Psoas muscle (tissue), 8 donors: ENCODE measurements around the gene CNKSR3. TPM values are rescaled to one million over a fixed set of nuclear protein-coding genes. Genes with fewer than 3 reads are reported as not detected.

ENCODE experiments used
- ATAC-seq, 4 donors: fragments of 200-7000 bp; cut with Tn5 transposase; one replicate each; pipeline ENCODE4 v1.9.1; 2020; ENCODE audit warnings: moderate library complexity in 3 of 4, mild to moderate bottlenecking in 2 of 4
- DNase-seq, 2 donors: peaks; one replicate each; pipeline ENCODE4 v3.0.0-alpha.2; 2020
- H3K27ac ChIP-seq: fragments of 200-600 bp; one replicate; pipeline ENCODE4 v1.8.0; 2022
- H3K27me3 ChIP-seq, 3 donors: fragments of 200-600 bp in 1 of 3; one replicate each; pipeline versions ENCODE4 v1.6.1 to v1.8.0; 2013 to 2022; ENCODE audit warnings: low read length in 2 of 3, mild to moderate bottlenecking in 2 of 3, moderate library complexity in 1 of 3; ENCODE audit not compliant: insufficient read depth in 3 of 3
- H3K36me3 ChIP-seq, 2 donors: fragments of 200-600 bp in 1 of 2; one replicate each; pipeline versions ENCODE4 v1.6.1 to v1.8.0; 2013 to 2022; ENCODE audit warnings: low read depth in 1 of 2, mild to moderate bottlenecking in 1 of 2, moderate library complexity in 1 of 2; ENCODE audit not compliant: insufficient read depth in 1 of 2
- H3K4me1 ChIP-seq: fragments of 200-600 bp; one replicate; pipeline ENCODE4 v1.8.0; 2022
- H3K4me3 ChIP-seq: fragments of 200-600 bp; one replicate; pipeline ENCODE4 v1.8.0; 2022; ENCODE audit warnings: mild to moderate bottlenecking
- H3K9me3 ChIP-seq: fragments of 200-600 bp; one replicate; pipeline ENCODE4 v1.8.0; 2022
- WGBS, 3 donors: extraction: QIAGEN DNeasy Blood & Tissue Kit; methylation state at CpG; one replicate each; pipeline versions ENCODE4 v1.1.6 to v1.1.7; 2013; 5-methylcytosine and 5-hydroxymethylcytosine counted together
- intact Hi-C, 2 donors: fragments of 100-400 bp; cut with DNase I; formaldehyde crosslinking; loops; one replicate each; pipeline versions ENCODE4 v1.11.0 to v1.14.2; 2022
- polyA plus RNA-seq, 3 donors: library from polyadenylated mRNA; stranded (reverse); fragments of 200-250 nt; gene quantifications; one replicate each; pipeline ENCODE4 v1.2.3, GENCODE V29; 2013
- total RNA-seq, 4 donors: library from RNA; stranded (reverse); fragmentation: NEBNext Ultra II Directional in 2 of 4; extraction: Animal tissue kit (Norgen Biotek cat#: 25700) in 2 of 4; gene quantifications; one replicate each; pipeline versions ENCODE4 v1.2.1 to v1.2.4, GENCODE V29; 2021 to 2023
- TF ChIP-seq, protein P1 (sequence below): fragments of 200-600 bp; IDR thresholded peaks from one replicate; pipeline ENCODE4 v1.8.0; 2022; ENCODE audit warnings: antibody characterized with exemption
- donor health status: healthy with polysubstance abuse.
- donor health status: DM: no; HTN: no; CAD: no; lungs with moderate emphysema.
- donor health status: Bipolar disorder and iron deficiency.
- donor health status: healthy.
- donor health status: DM: yes; HTN: yes; CAD: no.
- donor health status: DM: no; HTN: no; CAD: no.
- donor health status: DM: no; HTN: no; CAD: no.
- donor health status: DM: yes; HTN: yes; CAD: no.

CNKSR3 gene
- total and polyA plus RNA-seq, 7 donors: 0.90 to 4.7 (median 2.3) TPM

DNA sequence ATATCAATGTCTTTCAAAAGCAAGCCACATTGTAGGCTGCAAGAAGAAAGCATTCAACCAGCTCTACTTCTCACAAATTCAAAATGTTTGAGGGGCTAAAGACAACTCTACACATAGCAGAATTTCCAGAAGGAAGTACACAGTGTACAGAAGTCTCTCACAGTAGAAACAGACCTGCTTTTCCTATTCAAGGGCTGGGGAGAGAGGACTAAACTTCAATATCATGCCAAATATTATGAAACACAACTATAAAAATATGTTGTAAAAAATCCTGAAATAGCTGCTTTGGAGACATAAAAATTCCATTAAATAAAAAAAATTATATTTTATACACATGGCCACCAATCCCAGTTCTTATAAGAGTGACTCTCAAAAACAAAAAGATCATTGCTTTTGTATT, 83.0 kb downstream of the CNKSR3 start:
- H3K27me3 ChIP-seq: no peaks in the 10 kb centered on the region
- TF ChIP-seq, protein P1, sequence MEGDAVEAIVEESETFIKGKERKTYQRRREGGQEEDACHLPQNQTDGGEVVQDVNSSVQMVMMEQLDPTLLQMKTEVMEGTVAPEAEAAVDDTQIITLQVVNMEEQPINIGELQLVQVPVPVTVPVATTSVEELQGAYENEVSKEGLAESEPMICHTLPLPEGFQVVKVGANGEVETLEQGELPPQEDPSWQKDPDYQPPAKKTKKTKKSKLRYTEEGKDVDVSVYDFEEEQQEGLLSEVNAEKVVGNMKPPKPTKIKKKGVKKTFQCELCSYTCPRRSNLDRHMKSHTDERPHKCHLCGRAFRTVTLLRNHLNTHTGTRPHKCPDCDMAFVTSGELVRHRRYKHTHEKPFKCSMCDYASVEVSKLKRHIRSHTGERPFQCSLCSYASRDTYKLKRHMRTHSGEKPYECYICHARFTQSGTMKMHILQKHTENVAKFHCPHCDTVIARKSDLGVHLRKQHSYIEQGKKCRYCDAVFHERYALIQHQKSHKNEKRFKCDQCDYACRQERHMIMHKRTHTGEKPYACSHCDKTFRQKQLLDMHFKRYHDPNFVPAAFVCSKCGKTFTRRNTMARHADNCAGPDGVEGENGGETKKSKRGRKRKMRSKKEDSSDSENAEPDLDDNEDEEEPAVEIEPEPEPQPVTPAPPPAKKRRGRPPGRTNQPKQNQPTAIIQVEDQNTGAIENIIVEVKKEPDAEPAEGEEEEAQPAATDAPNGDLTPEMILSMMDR: no peak
- H3K27ac ChIP-seq: no peak overlapping the region
- peaks cover 0 to under 1% of the 10 kb centered on the region in 2 donors for H3K36me3 ChIP-seq
- ATAC-seq (no peak), DNase-seq (no peak)
- no peaks in the 10 kb centered on the region for H3K9me3 ChIP-seq
- intact Hi-C loops: no loop called here
- H3K4me1 ChIP-seq: no peaks in the 10 kb centered on the region
- no peak overlapping the region for H3K4me3 ChIP-seq

DNA sequence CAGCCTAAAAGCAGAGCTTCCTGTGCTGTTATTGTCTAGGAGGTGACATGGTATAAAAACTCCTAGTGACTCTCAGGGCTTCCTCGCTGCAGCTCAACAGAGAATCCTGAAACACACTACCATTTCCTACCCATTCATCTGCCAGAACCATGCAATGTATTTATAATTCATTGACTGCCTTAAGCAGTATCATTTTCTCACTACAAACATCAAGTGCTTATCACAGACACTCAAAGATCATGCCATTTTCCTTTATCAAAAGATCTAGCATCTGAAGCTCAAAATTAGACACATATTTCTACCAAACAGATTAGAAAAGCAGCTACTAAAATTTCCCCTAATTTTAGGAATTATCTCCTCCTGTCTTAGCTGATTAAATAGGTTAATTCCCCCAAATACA, 83.5 kb downstream of the CNKSR3 start:
- Histone ChIP-seq H3K27ac (no peak overlapping the region), H3K36me3 (peaks cover 0 to 5% of the 10 kb centered on the region in 2 donors), H3K9me3 (no peaks in the 10 kb centered on the region), H3K4me1 (no peaks in the 10 kb centered on the region), H3K27me3 (no peaks in the 10 kb centered on the region), H3K4me3 (no peak overlapping the region)
- intact Hi-C loops: no loop called here
- DNase-seq: no peak
- no peak for ATAC-seq
- WGBS, 3 donors: 75 to 85% (median 80%) methylated on average over 1 of the region's 1 CpG
- TF ChIP-seq, protein P1: no peak

DNA sequence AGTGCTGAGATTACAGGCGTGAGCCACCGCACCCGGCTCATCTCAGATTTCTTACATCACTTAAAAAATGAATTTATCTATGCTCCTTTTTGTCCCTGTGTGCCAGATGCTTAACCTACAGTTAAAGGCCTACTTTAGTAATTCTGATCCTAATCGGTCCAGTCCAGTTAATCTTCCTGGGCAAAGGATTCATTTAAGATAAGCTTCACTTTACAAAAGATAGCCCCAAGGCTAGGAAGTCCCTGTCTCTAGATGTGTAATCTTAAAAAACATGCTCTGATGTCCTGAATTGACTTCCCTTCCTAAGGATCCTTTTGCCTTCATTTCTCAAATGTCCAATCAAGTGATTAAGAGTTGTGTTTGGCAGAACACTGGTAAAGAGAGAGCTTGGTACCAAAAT, 85.5 kb downstream of the CNKSR3 start:
- TF ChIP-seq, protein P1: no peak
- 90 to 96% (median 96%) methylated on average over 4 of the region's 4 CpGs for WGBS, 3 donors
- Histone ChIP-seq H3K9me3 (no peaks in the 10 kb centered on the region), H3K36me3 (peaks cover 0 to 11% of the 10 kb centered on the region in 2 donors), H3K4me3 (no peak overlapping the region), H3K4me1 (no peaks in the 10 kb centered on the region), H3K27ac (no peak overlapping the region), H3K27me3 (no peaks in the 10 kb centered on the region)
- DNase-seq: no peak
- intact Hi-C loops: no loop called here
- no peak for ATAC-seq

DNA sequence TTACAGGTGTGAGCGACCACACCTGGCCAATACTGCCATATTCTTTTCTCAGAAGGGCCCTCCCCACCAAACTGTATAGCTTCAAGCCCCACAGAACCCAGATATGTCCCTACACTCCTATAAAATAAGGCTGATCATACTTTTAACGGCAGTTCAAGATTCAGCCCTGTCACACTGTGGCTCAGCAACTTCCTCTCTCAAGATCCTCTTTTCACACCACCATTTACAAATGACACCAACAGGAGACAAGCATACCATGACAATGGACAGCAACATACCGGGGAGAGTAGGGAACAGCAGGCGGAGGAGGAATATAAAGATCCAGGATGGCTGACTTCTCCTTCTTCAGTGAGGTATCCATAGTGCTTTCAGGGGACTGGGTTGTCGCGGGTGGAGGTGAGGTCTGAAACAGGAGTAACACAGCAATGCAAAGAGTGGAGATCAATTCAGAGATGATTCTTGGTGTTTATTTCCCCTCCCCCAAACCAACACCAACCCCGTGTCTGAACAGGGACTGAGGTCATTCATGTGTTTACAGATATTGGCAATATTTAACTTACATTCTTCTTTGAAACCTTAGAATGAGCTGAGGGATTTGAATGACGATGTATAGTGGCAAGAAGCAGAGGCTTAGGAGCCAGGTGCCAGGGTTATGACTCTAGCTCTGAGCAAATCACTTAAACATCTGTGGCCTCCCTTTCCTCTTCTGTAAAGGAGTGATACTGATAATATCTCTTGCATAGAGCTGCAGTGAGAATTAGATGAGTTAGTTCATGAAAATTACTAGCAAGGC, 96.3 kb downstream of the CNKSR3 start:
- H3K27me3 ChIP-seq: no peaks in the 10 kb centered on the region
- no peaks in the 10 kb centered on the region for H3K36me3 ChIP-seq
- TF ChIP-seq, protein P1: no peak
- peaks cover 29% of the 10 kb centered on the region for H3K4me1 ChIP-seq
- no peak for DNase-seq
- no peak for ATAC-seq
- H3K27ac ChIP-seq: no peak overlapping the region
- H3K9me3 ChIP-seq: no peaks in the 10 kb centered on the region
- H3K4me3 ChIP-seq: no peak overlapping the region
- 77 to 79% (median 78%) methylated on average over 8 of the region's 8 CpGs for WGBS, 3 donors
- intact Hi-C loops: no loop called here
